Small intestine (tissue), 7 donors: ENCODE measurements around the gene CRTC2. TPM values are rescaled to one million over a fixed set of nuclear protein-coding genes. Genes with fewer than 3 reads are reported as not detected.

ENCODE experiments used
- DNase-seq, 2 donors: peaks; one replicate each; pipeline versions ENCODE4 v3.0.0 to v3.0.0-alpha.2; 2013
- FAIRE-seq: peaks from 2 replicates; lab custom pipeline; 2012; peaks lifted over from hg19 to GRCh38; lab: Jason Lieb, UNC
- H3K27ac ChIP-seq, 3 donors: one replicate each; pipeline ENCODE4 v1.5.1; 2013; ENCODE audit warnings: low read length in 2 of 3, mild to moderate bottlenecking in 2 of 3, control low read depth in 1 of 3, inconsistent platforms in 1 of 3, low read depth in 1 of 3, moderate library complexity in 1 of 3
- H3K27me3 ChIP-seq, 3 donors: one replicate each; pipeline ENCODE4 v1.6.1; 2013; ENCODE audit warnings: low read length in 3 of 3, inconsistent platforms in 1 of 3; ENCODE audit not compliant: control insufficient read depth in 3 of 3, insufficient read depth in 3 of 3
- H3K36me3 ChIP-seq, 3 donors: one replicate each; pipeline ENCODE4 v1.6.1; 2013; ENCODE audit warnings: low read length in 3 of 3, inconsistent platforms in 1 of 3, low read depth in 1 of 3, mild to moderate bottlenecking in 1 of 3, moderate library complexity in 1 of 3; ENCODE audit not compliant: control insufficient read depth in 3 of 3, insufficient read depth in 2 of 3
- H3K4me1 ChIP-seq, 3 donors: one replicate each; pipeline ENCODE4 v1.6.1; 2013; ENCODE audit warnings: low read length in 2 of 3, inconsistent platforms in 1 of 3, low read depth in 1 of 3, mild to moderate bottlenecking in 1 of 3, moderate library complexity in 1 of 3; ENCODE audit not compliant: control insufficient read depth in 3 of 3, insufficient read depth in 2 of 3
- H3K4me3 ChIP-seq, 3 donors: one replicate each; pipeline ENCODE4 v1.5.1; 2013; ENCODE audit warnings: low read length in 3 of 3, control low read depth in 1 of 3, inconsistent platforms in 1 of 3, low read depth in 1 of 3, mild to moderate bottlenecking in 1 of 3, moderate library complexity in 1 of 3
- H3K9me3 ChIP-seq, 2 donors: one replicate each; pipeline ENCODE4 v1.6.1; 2013; ENCODE audit warnings: low read depth in 1 of 2, low read length in 1 of 2; ENCODE audit not compliant: control insufficient read depth in 2 of 2, insufficient read depth in 1 of 2
- WGBS, 3 donors: extraction: QIAGEN DNeasy Blood & Tissue Kit; methylation state at CpG; one replicate each; pipeline ENCODE4 v1.1.7; 2013; 5-methylcytosine and 5-hydroxymethylcytosine counted together
- polyA plus RNA-seq, 4 donors: library from polyadenylated mRNA; stranded (reverse) in 3 of 4; unstranded in 1 of 4; fragments of 200-250 nt in 3 of 4; fragments of 120-200 nt in 1 of 4; gene quantifications; one replicate each; pipeline versions ENCODE4 v1.2.1 to v1.2.3, GENCODE V29; 2013
- donor health status: healthy with polysubstance abuse.
- donor health status: control.
- donor health status: control.
- donor health status: Bipolar disorder and iron deficiency.
- donor health status: healthy.

The CRTC2 gene
- polyA plus RNA-seq, 4 donors = 21.7 to 49.4 (median 33.3) TPM

GRCh38 chr1:153978274-153978909 lies 20.0 kb upstream of the CRTC2 start:
- Histone ChIP-seq H3K4me1 (peaks cover 0 to 8% (median 0%) of the 10 kb centered on the region in 3 donors), H3K4me3 (peak overlapping the region in 1 of 3 donors; percentile 93), H3K27ac (peak overlapping the region in 1 of 3 donors; percentile 77), H3K36me3 (peaks cover 7 to 43% (median 12%) of the 10 kb centered on the region in 3 donors), H3K27me3 (no peaks in the 10 kb centered on the region), H3K9me3 (no peaks in the 10 kb centered on the region)
- DNase-seq (no peak), FAIRE-seq (no peak)
- WGBS, 3 donors = 43 to 55% (median 45%) methylated on average over 9 of the region's 9 CpGs

GRCh38 chr1:153977250-153978240 lies 19.1 kb upstream of the CRTC2 start, which contains the start of gene JTB:
Gene JTB, minus strand, starts transcription at chr1:153977674. Its CDS starts 422 bp downstream, at chr1:153977252.
- H3K4me1 ChIP-seq = peaks cover 0 to 8% (median 0%) of the 10 kb centered on the region in 3 donors
- no peaks in the 10 kb centered on the region for H3K27me3 ChIP-seq
- DNase-seq = peak; percentile 91 to 94
- H3K4me3 ChIP-seq = peak within 1 kb of the TSS; percentile 74 to 94 (median 93)
- H3K27ac ChIP-seq = peak within 1 kb of the TSS; percentile 77 to 93 (median 85)
- FAIRE-seq = no peak
- no peaks in the 10 kb centered on the region for H3K9me3 ChIP-seq
- 0% methylated on average over 63 to 75 of the region's 75 CpGs for WGBS, 3 donors
- peaks cover 9 to 47% (median 12%) of the 10 kb centered on the region in 3 donors for H3K36me3 ChIP-seq

GRCh38 chr1:153976819-153977249 lies 18.4 kb upstream of the CRTC2 start:
- WGBS, 3 donors = 1% methylated on average over 16 of the region's 16 CpGs
- DNase-seq = no peak
- Histone ChIP-seq H3K36me3 (peaks cover 9 to 43% (median 12%) of the 10 kb centered on the region in 3 donors), H3K27ac (peak overlapping the region; percentile 77 to 93 (median 85)), H3K9me3 (no peaks in the 10 kb centered on the region), H3K4me1 (peaks cover 0 to 8% (median 0%) of the 10 kb centered on the region in 3 donors), H3K27me3 (no peaks in the 10 kb centered on the region), H3K4me3 (peak overlapping the region; percentile 74 to 94 (median 93))
- FAIRE-seq = no peak

GRCh38 chr1:153973525-153973924 lies 15.1 kb upstream of the CRTC2 start:
- Histone ChIP-seq H3K27ac (no peak overlapping the region), H3K27me3 (no peaks in the 10 kb centered on the region), H3K4me3 (no peak overlapping the region), H3K9me3 (no peaks in the 10 kb centered on the region), H3K4me1 (peaks cover 0 to 10% (median 0%) of the 10 kb centered on the region in 3 donors), H3K36me3 (peaks cover 9 to 38% (median 12%) of the 10 kb centered on the region in 3 donors)
- DNase-seq (no peak), FAIRE-seq (no peak)
- WGBS, 3 donors = 79 to 87% (median 80%) methylated on average over 7 of the region's 7 CpGs

- H3K4me3 ChIP-seq = no peak overlapping the region
- no peaks in the 10 kb centered on the region for H3K9me3 ChIP-seq
- DNase-seq = no peak
- peaks cover 9 to 38% (median 12%) of the 10 kb centered on the region in 3 donors for H3K36me3 ChIP-seq
- no peak for FAIRE-seq
- no peaks in the 10 kb centered on the region for H3K27me3 ChIP-seq
- no peak overlapping the region for H3K27ac ChIP-seq
- peaks cover 0 to 13% (median 0%) of the 10 kb centered on the region in 3 donors for H3K4me1 ChIP-seq
- 94 to 98% (median 94%) methylated on average over 3 of the region's 3 CpGs for WGBS, 3 donors
These were observed 14.7 kb upstream of the CRTC2 start for GRCh38 chr1:153973071-153973470.

GRCh38 chr1:153970346-153970745 lies 11.9 kb upstream of the CRTC2 start:
- Histone ChIP-seq H3K9me3 (no peaks in the 10 kb centered on the region), H3K4me1 (peaks cover 0 to 5% (median 2%) of the 10 kb centered on the region in 3 donors), H3K27ac (no peak overlapping the region), H3K27me3 (no peaks in the 10 kb centered on the region), H3K4me3 (no peak overlapping the region), H3K36me3 (peaks cover 6 to 27% (median 9%) of the 10 kb centered on the region in 3 donors)
- no peak for DNase-seq
- no peak for FAIRE-seq
- 91 to 94% (median 92%) methylated on average over 2 of the region's 2 CpGs for WGBS, 3 donors

- Histone ChIP-seq H3K4me1 (peaks cover 0 to 11% (median 2%) of the 10 kb centered on the region in 3 donors), H3K27me3 (no peaks in the 10 kb centered on the region), H3K27ac (no peak overlapping the region), H3K4me3 (no peak overlapping the region), H3K9me3 (no peaks in the 10 kb centered on the region), H3K36me3 (peaks cover 3 to 16% (median 6%) of the 10 kb centered on the region in 3 donors)
- no peak for DNase-seq
- 82 to 100% (median 92%) methylated on average over 2 of the region's 2 CpGs for WGBS, 3 donors
- no peak for FAIRE-seq
These were observed 10.6 kb upstream of the CRTC2 start for GRCh38 chr1:153968972-153969371.

- no peak for DNase-seq
- WGBS, 3 donors = 11 to 33% (median 19%) methylated on average over 13 of the region's 13 CpGs
- Histone ChIP-seq H3K4me3 (peak overlapping the region; percentile 28 to 69 (median 58)), H3K4me1 (peaks cover 0 to 11% (median 2%) of the 10 kb centered on the region in 3 donors), H3K36me3 (peaks cover 0 to 11% (median 2%) of the 10 kb centered on the region in 3 donors), H3K9me3 (no peaks in the 10 kb centered on the region), H3K27me3 (no peaks in the 10 kb centered on the region), H3K27ac (peak overlapping the region in 1 of 3 donors; percentile 87)
- no peak for FAIRE-seq
These were observed 10.0 kb upstream of the CRTC2 start for GRCh38 chr1:153968408-153968807.
